OCI-LY3 (cell line): ENCODE data around the gene FAM216A.

Source experiments
- EZH2phosphoT487 ChIP-seq: fragments of 200-600 bp; shearing (Covaris generic); IDR thresholded peaks from 2 replicates; pipeline ENCODE4 v1.6.1; 2018; ENCODE audit warnings: antibody characterized with exemption, mixed run types, low read depth
- TF ChIP-seq, protein P1 (sequence below): fragments of 200-600, 300-600 bp; sonication (generic); IDR thresholded peaks from 2 replicates; pipeline ENCODE4 v1.5.1; 2014; ENCODE audit warnings: antibody characterized with exemption, low read length, low read depth

- TF ChIP-seq, protein P1, sequence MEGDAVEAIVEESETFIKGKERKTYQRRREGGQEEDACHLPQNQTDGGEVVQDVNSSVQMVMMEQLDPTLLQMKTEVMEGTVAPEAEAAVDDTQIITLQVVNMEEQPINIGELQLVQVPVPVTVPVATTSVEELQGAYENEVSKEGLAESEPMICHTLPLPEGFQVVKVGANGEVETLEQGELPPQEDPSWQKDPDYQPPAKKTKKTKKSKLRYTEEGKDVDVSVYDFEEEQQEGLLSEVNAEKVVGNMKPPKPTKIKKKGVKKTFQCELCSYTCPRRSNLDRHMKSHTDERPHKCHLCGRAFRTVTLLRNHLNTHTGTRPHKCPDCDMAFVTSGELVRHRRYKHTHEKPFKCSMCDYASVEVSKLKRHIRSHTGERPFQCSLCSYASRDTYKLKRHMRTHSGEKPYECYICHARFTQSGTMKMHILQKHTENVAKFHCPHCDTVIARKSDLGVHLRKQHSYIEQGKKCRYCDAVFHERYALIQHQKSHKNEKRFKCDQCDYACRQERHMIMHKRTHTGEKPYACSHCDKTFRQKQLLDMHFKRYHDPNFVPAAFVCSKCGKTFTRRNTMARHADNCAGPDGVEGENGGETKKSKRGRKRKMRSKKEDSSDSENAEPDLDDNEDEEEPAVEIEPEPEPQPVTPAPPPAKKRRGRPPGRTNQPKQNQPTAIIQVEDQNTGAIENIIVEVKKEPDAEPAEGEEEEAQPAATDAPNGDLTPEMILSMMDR, result no peak
- TF ChIP-seq EZH2phosphoT487, result no peak
These were observed 59.7 kb downstream of the FAM216A start for GRCh38 chr12:110528277-110528839.
